GM18511 (cell line): Measurements from ENCODE around the gene BCAP31.
"Not testable (repeated sequence)": the region's sequence is repeated elsewhere in the genome, so short reads cannot be mapped to it uniquely, and the experiment has no call there.

Source experiments
- ATAC-seq: cut with Tn5 transposase; IDR thresholded peaks from one replicate; pipeline ENCODE4 v1.9.1; 2021; ENCODE audit warnings: mild to moderate bottlenecking, moderate library complexity; ENCODE audit not compliant: unreplicated experiment

BCAP31 gene

DNA sequence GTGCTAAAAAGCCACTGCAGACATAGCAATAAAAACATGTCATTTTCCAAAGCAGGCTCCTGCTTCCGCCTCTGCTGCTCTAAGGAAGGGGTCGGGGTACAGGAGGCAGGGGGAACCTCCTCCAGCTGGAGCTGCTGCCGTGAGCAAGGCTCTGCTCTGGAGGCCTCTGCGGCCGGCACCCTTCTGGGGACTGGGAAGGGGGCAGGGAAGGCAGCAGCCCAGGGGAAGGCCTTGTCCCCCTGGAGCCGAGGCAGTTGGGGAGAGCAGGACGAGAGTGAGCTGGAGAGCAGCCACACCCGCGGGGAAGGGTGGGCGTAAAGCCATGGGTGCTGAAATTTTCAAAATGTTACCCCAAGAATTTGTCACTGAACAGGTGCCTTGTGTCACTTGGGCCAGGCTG, 27.6 kb downstream of the BCAP31 start:
- ATAC-seq: not testable (repeated sequence)

DNA sequence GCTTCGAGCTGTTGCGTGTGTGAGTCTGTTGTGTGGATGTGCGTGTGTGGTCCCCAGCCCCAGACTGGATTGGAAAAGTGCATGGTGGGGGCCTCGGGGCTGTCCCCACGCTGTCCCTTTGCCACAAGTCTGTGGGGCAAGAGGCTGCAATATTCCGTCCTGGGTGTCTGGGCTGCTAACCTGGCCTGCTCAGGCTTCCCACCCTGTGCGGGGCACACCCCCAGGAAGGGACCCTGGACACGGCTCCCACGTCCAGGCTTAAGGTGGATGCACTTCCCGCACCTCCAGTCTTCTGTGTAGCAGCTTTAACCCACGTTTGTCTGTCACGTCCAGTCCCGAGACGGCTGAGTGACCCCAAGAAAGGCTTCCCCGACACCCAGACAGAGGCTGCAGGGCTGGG, 28.1 kb downstream of the BCAP31 start:
- ATAC-seq: no peak

DNA sequence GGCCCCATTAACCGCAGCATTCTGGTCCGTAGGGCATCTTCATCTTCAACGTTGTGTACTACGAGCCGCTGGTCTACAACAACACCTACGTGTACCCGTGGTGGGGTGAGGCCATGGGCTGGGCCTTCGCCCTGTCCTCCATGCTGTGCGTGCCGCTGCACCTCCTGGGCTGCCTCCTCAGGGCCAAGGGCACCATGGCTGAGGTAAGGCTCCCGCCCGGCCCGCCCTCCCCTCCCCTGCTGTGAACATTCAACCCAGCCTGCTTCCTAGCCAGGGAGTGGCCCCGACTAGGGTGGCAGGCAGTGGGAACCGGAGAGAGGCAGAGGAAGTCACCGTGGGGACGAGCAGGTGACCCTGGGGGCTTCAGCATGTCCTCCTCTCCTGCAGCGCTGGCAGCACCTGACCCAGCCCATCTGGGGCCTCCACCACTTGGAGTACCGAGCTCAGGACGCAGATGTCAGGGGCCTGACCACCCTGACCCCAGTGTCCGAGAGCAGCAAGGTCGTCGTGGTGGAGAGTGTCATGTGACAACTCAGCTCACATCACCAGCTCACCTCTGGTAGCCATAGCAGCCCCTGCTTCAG, 29.4 kb downstream of the BCAP31 start:
- no peak for ATAC-seq

DNA sequence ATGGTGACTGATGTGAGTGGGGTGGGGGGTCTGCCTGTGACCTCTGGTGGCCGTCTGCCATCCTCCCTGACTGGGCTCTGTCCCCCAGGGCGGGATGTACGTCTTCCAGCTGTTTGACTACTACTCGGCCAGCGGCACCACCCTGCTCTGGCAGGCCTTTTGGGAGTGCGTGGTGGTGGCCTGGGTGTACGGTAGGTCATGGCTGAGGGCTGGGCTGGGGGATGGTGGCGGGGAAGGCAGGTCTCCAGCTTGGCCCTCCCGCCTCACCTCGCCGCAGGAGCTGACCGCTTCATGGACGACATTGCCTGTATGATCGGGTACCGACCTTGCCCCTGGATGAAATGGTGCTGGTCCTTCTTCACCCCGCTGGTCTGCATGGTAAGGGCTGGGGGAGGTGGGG, 29.9 kb downstream of the BCAP31 start:
- not testable (repeated sequence) for ATAC-seq

DNA sequence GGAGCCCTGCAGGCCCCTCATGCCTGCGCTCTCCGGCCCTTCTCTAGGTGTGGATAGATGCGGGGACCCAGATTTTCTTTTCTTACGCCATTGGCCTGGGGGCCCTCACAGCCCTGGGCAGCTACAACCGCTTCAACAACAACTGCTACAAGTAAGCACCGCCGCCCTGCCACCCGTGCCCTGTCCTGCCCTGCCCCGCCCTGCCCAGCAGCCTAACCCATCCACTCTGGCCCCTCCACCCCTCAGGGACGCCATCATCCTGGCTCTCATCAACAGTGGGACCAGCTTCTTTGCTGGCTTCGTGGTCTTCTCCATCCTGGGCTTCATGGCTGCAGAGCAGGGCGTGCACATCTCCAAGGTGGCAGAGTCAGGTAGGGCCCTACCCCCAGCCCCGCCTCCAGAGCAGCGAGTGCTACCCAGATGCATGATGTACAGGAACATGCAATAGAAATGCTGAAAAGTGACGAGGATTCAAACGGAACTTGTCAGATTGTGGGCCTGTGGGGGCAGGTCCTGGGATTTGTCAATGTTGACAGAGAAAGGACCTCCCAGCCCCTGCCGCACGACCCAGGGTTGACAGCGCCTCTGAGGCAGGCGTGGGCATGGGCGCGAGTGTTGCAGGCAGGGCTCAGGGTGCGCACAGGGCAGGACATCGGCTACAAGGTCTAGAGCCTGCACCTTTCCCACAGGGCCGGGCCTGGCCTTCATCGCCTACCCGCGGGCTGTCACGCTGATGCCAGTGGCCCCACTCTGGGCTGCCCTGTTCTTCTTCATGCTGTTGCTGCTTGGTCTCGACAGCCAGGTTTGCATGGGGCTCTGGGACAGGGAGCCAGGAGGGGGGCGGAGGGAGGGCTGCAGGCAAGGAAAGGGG, 30.7 kb downstream of the BCAP31 start:
- no peak for ATAC-seq

DNA sequence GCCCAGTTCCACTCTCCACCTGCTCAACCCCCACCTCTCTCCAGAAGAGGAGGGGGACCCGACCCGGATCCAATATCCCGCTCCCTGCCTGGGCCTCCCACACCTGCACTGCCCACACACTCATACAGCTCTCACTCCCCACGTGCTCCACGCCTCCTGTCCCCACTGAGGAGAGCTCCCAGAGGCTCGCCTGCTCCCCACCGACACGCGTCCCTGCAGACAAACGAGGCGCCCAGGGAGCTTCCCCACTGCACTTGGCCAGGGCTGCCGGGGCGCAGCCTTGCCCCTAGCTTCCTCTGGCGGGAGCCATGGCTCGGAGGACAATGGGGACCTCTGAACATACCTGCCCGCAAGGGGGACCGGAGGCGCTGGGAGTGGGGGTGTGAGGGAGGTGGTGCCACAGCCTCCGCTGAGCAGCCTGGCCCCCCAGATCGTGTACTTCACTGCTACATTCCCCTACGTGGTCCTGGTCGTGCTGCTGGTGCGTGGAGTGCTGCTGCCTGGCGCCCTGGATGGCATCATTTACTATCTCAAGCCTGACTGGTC, 31.5 kb downstream of the BCAP31 start:
- no peak for ATAC-seq

DNA sequence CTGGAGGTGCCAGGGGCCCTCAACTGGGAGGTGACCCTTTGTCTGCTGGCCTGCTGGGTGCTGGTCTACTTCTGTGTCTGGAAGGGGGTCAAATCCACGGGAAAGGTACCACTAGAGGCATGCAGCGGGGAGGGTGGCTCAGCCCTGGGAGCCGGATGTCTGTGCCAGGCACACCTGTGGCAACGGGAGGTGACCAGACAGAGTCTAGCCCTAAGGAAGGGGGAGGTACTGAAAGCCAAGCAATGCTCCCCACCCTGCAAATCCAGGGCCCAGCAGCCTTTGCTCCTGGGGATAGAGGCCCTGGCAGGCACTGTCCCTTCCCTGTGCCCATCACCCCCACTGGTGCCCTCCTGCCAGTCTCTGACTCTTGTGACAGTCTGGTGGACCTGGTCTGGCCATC, 32.2 kb downstream of the BCAP31 start:
- no peak for ATAC-seq

DNA sequence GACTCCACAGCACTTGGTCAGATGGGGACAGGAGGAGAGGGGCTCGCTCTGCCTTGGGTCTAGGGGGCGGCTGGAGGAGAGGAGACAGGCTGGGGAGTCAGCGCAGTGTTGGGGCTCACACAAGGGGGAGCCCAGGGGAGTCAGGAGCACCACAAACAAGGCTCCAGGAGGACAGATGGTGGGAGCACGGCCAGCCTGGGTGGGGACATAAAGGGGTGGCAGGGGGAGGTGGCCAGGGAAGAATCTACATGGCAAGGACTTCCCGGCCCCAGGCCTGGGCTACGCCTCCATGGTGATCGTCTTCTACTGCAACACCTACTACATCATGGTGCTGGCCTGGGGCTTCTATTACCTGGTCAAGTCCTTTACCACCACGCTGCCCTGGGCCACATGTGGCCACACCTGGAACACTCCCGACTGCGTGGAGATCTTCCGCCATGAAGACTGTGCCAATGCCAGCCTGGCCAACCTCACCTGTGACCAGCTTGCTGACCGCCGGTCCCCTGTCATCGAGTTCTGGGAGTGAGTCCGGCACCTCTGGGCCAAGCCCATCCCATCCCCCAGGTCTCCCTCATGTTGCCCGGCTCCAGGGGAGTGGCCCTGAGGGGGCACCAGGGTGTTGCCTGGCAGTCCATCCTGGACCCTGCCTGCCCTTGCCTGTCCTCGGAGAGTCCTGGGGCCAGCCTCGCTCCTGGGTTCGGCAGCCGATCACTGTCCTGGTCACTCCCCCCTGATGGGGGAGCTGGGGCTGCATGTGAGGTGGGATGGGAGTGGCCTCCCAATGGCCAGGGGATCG, 33.0 kb downstream of the BCAP31 start:
- not testable (repeated sequence) for ATAC-seq

DNA sequence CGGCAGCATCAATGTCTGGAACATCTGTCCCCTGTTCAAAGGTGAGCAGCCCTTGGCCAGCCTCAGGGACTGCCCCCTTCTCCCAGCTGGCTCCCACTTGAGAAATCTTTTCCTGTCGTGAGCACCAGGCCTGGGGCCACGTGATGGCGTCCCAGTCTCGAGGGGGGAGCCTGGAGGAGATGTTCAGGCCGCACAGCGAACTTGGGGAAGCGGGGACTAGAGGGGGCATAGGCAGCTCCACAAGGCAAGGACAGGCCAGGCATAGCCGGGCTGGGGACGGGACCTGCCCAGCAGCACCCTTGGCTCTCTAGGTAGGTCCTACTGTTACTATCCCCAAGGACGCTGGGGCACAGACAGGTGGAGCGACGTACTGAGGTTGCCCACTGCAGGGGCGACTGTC, 33.7 kb downstream of the BCAP31 start:
- no peak for ATAC-seq

DNA sequence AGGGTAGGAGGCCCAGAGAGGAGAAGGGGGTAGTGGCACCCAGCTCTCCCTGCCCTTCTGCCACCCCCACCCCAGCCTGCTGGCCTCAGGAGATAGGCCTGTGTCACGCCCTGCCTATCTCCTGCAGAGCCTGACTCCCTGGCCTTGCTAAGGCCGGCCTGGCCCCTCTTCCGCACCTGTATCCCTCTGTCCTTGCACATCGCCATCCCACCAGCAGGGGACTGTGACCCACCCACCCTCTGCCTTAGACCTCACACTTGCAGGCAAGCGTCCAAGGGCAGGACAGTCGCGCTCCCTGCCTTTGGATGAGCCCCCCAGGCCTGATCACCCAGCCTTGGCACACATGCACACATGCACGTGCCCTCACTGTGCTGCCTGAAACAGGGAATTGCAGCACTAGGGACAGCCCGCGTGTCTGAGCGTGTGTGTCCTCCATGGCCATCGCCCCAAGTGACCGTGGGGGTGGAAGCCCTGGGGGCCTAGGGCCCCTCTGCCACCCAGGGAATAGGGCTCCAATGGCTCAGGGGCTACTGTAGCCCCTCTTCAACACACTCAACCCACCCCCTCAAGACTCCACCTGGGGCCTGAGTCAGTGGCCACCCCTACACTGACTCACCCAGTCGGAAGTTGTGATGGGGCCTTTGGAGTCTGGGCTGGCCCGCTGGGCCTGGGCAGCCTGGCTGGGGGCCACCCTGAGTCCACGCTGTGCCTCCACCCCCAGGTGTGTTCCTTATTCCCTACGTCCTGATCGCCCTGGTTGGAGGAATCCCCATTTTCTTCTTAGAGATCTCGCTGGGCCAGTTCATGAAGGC, 34.3 kb downstream of the BCAP31 start:
- no peak for ATAC-seq

DNA sequence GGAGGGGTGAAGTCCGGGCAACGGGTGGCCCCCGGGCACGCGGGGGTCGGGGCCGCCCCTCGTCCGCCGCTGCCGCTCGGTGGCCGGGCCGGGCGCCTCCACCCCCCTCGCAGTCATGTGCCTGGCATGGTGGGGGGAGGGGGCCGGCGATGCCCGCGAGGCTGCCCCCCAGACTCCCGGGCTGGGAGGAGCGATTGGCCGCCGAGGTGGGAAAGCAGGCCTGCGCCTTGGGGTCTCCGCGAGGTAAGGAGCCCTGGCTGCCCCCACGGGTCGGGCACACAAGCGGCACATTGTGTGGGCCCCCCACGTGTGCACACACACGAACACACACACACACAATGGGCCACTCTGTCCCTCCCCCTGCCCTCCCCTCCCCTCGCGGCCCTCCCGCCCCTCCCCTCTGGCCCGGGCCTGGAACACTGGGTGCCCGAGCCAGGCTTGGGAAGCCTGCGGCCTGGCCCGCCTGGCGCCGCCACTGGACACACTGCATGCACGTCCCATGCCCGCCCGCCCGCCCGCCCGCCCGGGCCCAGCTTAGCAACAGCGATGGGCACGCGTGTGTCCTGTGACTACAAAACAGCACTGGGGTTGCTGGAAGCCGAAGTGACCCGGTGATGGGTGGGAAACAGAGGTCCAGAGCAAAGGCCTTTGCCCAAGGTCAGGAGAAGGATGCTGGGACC, 35.1 kb downstream of the BCAP31 start:
- no peak for ATAC-seq

DNA sequence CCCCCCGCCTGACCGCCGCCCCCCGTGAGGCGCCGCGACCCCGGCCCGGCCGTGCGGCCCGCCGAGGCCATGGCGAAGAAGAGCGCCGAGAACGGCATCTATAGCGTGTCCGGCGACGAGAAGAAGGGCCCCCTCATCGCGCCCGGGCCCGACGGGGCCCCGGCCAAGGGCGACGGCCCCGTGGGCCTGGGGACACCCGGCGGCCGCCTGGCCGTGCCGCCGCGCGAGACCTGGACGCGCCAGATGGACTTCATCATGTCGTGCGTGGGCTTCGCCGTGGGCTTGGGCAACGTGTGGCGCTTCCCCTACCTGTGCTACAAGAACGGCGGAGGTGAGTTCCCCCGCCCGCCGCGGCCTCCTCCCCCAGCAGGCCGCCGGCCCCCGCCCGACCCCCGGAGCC, 35.7 kb downstream of the BCAP31 start:
- ATAC-seq: no peak

DNA sequence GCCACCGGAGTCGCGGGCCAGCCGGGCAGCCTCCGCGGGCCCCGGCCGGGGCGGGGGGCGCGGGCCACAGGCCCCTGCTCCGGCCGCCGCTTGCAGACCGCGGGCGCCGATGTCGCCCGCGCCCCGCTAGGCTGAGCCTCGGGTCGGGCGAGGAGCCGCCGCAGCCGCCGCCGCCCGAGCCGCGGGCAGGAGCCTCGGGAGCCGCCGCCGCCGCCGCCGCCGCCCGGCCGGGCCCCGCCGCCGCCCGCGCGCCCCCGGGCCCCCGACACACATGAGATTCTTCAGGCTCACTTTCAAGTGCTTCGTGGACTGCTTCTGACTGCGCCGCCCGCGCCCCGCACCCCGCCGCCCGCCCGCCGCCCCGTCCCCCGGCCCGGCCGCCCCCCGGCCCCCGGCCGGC, 36.1 kb downstream of the BCAP31 start:
- no peak for ATAC-seq

DNA sequence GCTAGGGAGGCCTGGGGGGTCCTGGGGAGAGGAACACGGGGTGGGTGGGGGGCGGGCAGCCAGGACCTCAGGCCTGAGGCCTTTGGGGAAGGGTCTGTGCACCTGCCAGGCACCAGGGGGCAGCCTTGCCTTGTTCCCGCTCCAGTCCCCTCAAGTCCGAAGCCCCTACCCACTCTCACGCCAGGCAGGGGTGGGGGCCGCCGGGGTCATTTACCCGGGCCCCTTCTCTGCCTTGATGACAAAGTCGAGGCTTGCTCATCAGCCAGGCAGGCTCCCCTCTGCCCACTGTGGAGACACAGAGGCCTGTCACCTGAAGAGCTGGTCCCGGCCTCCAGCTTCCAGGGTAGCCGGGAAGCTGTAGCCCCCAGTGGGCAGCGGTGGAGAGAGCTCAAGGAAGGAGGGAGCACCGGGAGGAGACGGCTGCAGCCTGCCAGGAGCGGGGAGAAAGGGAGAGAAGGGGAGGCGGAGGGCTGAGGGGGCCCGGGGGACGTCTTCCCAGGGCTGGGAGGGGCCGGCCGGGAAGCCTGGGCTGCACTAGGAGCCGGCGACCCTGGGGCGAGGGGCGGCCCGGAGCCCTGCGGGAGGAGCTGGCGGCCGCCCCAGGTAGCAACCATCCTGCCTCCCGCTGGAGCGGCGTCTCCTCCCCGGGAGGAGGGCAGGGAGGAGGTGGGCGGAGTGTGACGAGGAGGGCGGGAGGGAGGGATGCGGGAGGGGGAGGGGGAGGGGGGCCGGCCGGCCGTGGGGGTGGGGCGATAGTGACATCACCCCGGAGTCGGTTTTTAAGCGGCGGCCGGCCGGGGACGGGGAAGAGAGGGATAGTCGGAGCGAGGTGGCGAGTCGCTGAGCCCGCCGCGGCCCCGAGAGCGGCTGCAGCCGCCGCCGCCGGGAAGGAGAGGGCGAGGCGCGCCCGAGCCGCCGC, 36.8 kb downstream of the BCAP31 start, which contains the start of gene SLC6A8:
Gene SLC6A8 (plus strand): TSS at position 806 of the 919 bp plus-strand sequence. CDS start 649 bp downstream, outside the sequence.
- ATAC-seq: no peak

DNA sequence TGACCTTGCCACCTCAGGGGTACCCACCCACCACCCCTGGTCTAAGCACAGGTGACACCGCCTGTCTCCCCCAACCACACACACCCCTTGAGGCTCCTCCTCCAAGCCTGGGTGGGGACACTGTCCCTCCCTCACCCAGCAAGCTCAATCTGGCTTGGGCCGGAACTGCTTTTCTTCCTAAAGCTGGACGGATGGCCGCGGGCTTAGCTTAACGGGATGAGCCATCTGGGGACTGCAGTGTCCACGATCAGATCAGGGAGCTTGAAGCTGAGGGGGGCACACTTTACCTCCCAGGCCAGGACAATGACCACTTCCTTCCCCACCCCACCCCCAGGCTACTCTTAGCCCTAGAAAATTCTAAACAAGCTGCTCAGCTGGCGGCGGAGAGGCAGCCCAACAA, 37.5 kb downstream of the BCAP31 start:
- no peak for ATAC-seq

DNA sequence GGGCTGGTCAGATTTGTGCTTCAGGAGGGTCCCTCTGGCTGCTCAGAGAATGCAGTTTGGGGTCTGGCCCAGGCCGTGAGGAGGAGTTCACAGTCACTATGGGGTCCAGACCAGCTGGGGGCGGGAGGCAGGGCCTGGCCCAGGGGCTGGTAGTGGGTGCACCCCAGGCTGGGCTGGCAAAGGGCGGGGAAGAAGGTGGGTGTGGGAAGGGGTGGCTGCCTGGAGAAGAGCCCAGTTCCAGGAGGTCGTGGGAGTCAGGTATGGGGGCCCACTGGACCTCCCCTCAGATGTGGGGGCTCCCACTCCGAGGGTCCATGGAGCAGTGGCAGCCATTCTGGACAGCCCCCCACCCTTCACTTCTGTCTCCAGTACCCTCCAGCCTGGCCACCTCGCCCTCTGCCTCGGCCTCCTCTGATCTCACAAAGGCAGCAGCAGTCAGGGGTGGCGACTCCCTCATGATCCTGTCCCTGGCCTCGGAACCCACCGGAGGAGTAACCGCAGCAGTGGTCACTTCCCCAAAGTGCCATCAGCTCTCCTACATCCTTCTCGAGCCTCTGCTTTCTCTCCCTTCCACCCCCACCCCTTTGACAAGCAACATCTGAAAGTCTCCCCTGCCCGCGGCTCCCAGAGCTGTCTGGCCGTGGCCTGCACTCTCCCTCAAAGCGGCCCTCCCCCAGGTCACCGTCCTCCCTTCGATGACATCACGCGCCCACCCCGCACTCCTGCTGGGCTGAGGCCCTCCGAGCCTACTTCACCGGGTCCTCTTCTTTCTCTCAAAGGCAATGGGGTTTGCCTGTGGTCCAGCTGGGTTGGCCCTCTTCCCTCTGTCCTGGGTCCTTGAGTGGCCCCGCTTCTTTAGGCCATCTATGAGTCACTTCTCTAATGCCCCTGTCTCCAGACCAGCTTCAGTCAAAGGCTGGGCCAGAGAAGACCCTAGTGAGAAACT, 38.2 kb downstream of the BCAP31 start:
- no peak for ATAC-seq

DNA sequence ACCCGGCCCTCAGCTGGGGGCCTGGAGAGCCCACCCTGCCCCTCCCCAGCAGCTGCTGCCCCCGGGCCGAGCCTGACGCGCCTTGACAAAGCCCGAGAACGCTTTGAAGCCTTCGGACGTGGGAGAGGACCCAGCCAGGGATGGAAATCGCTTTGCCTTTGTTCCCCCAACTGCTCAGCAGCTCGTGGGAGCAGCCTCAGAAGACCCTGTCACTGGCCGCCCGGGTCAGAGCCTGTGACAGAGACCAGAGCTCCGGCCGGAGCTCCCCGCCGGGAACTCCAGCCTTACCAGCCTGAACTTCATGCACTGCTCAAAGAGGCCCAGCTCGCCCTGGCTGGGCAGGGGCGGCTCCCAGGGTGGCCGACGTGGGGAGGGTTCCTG, 39.0 kb downstream of the BCAP31 start:
- no peak for ATAC-seq
